Colonic mucosa (tissue), 4 donors: ENCODE results near the gene PTGER1. TPM values are rescaled to one million over a fixed set of nuclear protein-coding genes. Genes with fewer than 3 reads are reported as not detected.
"Not testable (repeated sequence)": the region's sequence is repeated elsewhere in the genome, so short reads cannot be mapped to it uniquely, and the experiment has no call there.

Source experiments
- DNase-seq: peaks from one replicate; pipeline ENCODE4 v3.0.0-alpha.2; 2020
- H3K27ac ChIP-seq: fragments of 200-600 bp; one replicate; pipeline ENCODE4 v1.8.0; 2021
- H3K27me3 ChIP-seq: fragments of 200-600 bp; one replicate; pipeline ENCODE4 v1.8.0; 2021
- H3K36me3 ChIP-seq: fragments of 200-600 bp; one replicate; pipeline ENCODE4 v1.8.0; 2021
- H3K4me1 ChIP-seq: fragments of 200-600 bp; one replicate; pipeline ENCODE4 v1.8.0; 2021; ENCODE audit warnings: mild to moderate bottlenecking
- H3K4me3 ChIP-seq: fragments of 200-600 bp; one replicate; pipeline ENCODE4 v1.8.0; 2021
- H3K9ac ChIP-seq, 2 donors: one replicate each; pipeline ENCODE4 v1.7.0; 2013; ENCODE audit warnings: control low read depth in 2 of 2, low read depth in 2 of 2, low read length in 2 of 2
- H3K9me3 ChIP-seq: fragments of 200-600 bp; one replicate; pipeline ENCODE4 v1.8.0; 2021
- intact Hi-C: fragments of 100-400 bp; cut with DNase I; formaldehyde crosslinking; loops from one replicate; pipeline ENCODE4 v1.14.1; 2022
- total RNA-seq, 2 donors: library from RNA; stranded (reverse); fragmentation: NEBNext Ultra II Directional in 1 of 2; extraction: Animal tissue kit (Norgen Biotek cat#: 25700) in 1 of 2; gene quantifications; one replicate each; pipeline ENCODE4 v1.2.1, GENCODE V29; 2021
- TF ChIP-seq, protein P1 (sequence below): fragments of 200-600 bp; IDR thresholded peaks from one replicate; pipeline ENCODE4 v1.8.0; 2022; ENCODE audit warnings: antibody characterized with exemption, mild to moderate bottlenecking
- donor health status: healthy.
- donor health status: DM: no; HTN: no; CAD: no.
- donor health status: DM: no; HTN: no; CAD: no.

PTGER1 gene
- total RNA-seq, 2 donors from 2014 or later: 0.35 to 0.72 TPM

DNA sequence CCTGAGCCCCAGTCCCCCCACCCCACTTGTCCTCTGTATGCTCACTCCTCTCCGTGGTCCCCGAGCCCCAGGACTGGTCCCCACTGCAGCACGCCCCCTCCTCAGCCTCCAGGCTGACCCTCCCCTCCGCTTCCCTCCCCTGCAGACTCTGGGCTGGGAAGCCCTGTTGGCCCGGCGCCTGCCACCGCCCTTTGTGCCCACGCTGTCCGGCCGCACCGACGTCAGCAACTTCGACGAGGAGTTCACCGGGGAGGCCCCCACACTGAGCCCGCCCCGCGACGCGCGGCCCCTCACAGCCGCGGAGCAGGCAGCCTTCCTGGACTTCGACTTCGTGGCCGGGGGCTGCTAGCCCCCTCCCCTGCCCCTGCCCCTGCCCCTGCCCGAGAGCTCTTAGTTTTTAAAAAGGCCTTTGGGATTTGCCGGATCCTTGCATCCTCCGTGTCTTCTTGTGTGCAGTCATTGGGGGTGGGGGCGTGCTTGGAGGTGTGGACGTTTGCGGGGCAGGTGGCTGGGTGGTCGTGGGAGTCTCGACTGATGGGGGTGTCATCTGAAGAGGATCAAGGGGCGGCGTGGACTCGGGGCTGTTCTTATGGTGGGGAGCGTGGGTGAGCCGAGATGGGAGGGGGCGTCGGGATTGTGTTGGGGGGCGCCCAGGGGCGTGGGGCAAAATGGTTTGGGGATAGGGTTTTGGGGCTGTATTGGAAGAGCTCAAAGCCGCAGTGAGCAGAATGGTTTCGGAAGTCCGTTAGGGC lies 3.5 kb downstream of the PTGER1 start:
- Histone ChIP-seq H3K9me3 (no peaks in the 10 kb centered on the region), H3K27ac (no peak overlapping the region), H3K36me3 (no peaks in the 10 kb centered on the region), H3K4me1 (peaks cover 9% of the 10 kb centered on the region), H3K27me3 (peaks cover 27% of the 10 kb centered on the region), H3K9ac (no peak overlapping the region), H3K4me3 (peak overlapping the region; percentile 13)
- intact Hi-C loops: loop anchor here (10.0 kb wide), 1 partner anchor 327 kb away; no protein-coding TSS in a partner anchor
- TF ChIP-seq, protein P1, sequence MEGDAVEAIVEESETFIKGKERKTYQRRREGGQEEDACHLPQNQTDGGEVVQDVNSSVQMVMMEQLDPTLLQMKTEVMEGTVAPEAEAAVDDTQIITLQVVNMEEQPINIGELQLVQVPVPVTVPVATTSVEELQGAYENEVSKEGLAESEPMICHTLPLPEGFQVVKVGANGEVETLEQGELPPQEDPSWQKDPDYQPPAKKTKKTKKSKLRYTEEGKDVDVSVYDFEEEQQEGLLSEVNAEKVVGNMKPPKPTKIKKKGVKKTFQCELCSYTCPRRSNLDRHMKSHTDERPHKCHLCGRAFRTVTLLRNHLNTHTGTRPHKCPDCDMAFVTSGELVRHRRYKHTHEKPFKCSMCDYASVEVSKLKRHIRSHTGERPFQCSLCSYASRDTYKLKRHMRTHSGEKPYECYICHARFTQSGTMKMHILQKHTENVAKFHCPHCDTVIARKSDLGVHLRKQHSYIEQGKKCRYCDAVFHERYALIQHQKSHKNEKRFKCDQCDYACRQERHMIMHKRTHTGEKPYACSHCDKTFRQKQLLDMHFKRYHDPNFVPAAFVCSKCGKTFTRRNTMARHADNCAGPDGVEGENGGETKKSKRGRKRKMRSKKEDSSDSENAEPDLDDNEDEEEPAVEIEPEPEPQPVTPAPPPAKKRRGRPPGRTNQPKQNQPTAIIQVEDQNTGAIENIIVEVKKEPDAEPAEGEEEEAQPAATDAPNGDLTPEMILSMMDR: no peak
- DNase-seq: no peak

DNA sequence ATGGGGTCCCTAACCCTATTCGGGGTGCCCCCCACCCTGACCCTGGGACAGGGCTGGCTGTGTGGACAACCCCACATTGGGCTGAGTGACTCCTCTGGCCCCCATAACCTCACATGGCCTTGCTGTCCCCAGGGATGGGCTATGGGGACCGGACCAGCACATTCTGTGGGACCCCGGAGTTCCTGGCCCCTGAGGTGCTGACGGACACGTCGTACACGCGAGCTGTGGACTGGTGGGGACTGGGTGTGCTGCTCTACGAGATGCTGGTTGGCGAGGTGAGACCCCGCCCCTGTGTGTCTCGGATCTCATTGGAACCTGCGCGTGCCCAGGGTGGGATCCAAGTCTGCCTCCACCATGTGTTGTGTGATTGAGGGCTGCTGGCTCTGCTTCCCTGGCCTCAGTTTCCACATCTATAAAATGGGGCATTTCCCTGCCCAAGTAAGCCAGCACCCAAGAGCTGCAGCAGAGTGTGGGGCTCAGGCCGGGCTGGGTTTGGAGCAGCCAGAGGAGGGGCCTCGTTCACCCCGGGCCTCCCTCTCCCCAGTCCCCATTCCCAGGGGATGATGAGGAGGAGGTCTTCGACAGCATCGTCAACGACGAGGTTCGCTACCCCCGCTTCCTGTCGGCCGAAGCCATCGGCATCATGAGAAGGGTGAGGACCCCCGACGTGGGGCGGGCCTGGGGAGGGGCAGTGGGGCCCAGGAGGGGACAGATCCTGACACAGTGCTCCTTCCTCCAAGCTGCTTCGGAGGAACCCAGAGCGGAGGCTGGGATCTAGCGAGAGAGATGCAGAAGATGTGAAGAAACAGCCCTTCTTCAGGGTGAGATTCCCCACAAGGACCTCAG lies 4.9 kb downstream of the PTGER1 start:
- Histone ChIP-seq H3K36me3 (no peaks in the 10 kb centered on the region), H3K27ac (no peak overlapping the region), H3K9me3 (no peaks in the 10 kb centered on the region), H3K27me3 (peaks cover 27% of the 10 kb centered on the region), H3K9ac (no peak overlapping the region), H3K4me3 (no peak overlapping the region), H3K4me1 (peaks cover 9% of the 10 kb centered on the region)
- TF ChIP-seq, protein P1: no peak
- DNase-seq: no peak
- intact Hi-C loops: loop anchor here (10.0 kb wide), 1 partner anchor 325 kb away; no protein-coding TSS in a partner anchor

DNA sequence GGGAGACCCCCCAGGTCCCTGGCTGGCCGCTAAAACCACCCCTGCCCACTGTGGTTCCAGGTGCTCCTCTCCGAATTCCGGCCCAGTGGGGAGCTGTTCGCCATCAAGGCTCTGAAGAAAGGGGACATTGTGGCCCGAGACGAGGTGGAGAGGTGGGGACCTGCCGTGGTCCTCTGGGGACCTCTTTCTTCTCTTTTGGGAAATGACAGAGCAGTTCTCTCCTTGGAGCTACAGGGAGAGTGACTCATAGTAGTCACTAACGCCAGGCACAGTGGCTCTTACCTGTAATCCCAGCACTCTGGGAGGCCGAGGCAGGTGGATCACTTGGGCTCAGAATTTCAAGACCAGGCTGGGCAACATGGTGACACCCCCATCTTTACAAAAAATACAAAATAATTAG lies 7.3 kb downstream of the PTGER1 start:
- Histone ChIP-seq H3K4me3 (no peak overlapping the region), H3K27ac (no peak overlapping the region), H3K9ac (no peak overlapping the region), H3K9me3 (no peaks in the 10 kb centered on the region), H3K4me1 (peaks cover 6% of the 10 kb centered on the region), H3K27me3 (peaks cover 6% of the 10 kb centered on the region), H3K36me3 (no peaks in the 10 kb centered on the region)
- no peak for DNase-seq
- intact Hi-C loops: no loop called here
- TF ChIP-seq, protein P1: no peak

- intact Hi-C loops: no loop called here
- H3K36me3 ChIP-seq: no peaks in the 10 kb centered on the region
- H3K9me3 ChIP-seq: no peaks in the 10 kb centered on the region
- TF ChIP-seq, protein P1: no peak
- DNase-seq: no peak
- no peak overlapping the region for H3K27ac ChIP-seq
- H3K27me3 ChIP-seq: peaks cover 2% of the 10 kb centered on the region
- H3K9ac ChIP-seq: no peak overlapping the region
- no peak overlapping the region for H3K4me3 ChIP-seq
- peaks cover 4% of the 10 kb centered on the region for H3K4me1 ChIP-seq
Measured at GRCh38 chr19:14467391-14467790, 7.8 kb downstream of the PTGER1 start.

DNA sequence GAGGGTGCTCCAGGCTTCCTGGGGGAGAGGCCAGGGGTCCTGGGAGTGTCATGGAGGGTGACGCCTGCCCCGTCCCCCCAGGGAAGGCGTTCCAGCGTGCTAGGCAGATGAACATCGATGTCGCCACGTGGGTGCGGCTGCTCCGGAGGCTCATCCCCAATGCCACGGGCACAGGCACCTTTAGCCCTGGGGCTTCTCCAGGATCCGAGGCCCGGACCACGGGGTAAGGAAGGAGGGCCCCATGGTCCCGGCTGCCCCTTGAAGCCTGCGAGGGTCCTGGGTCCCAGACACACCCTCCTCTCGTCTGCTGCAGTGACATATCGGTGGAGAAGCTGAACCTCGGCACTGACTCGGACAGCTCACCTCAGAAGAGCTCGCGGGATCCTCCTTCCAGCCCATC lies 11.4 kb downstream of the PTGER1 start:
- no peak overlapping the region for H3K27ac ChIP-seq
- H3K4me3 ChIP-seq: no peak overlapping the region
- intact Hi-C loops: no loop called here
- H3K27me3 ChIP-seq: no peaks in the 10 kb centered on the region
- no peak overlapping the region for H3K9ac ChIP-seq
- TF ChIP-seq, protein P1: no peak
- no peaks in the 10 kb centered on the region for H3K4me1 ChIP-seq
- DNase-seq: no peak
- H3K9me3 ChIP-seq: no peaks in the 10 kb centered on the region
- no peaks in the 10 kb centered on the region for H3K36me3 ChIP-seq

- H3K9me3 ChIP-seq, DNase-seq, H3K36me3 ChIP-seq, H3K9ac ChIP-seq, H3K4me1 ChIP-seq, H3K27me3 ChIP-seq, intact Hi-C loops, H3K27ac ChIP-seq, H3K4me3 ChIP-seq: not testable (repeated sequence)
Measured at GRCh38 chr19:14462401-14462800, 12.8 kb downstream of the PTGER1 start.
